Measurements from ENCODE around the gene MED27.

- no peak for TF ChIP-seq CTCF (IDR thresholded peaks at IDR 0.05)
- TF ChIP-seq POLR2A (IDR thresholded peaks at IDR 0.05), result no peak
- no peak for TF ChIP-seq EP300 (IDR thresholded peaks at IDR 0.05)
- no peak for TF ChIP-seq POLR2AphosphoS5 (IDR thresholded peaks at IDR 0.05)
Measured at GRCh38 chr9:131879911-131880290, 199.8 kb downstream of the MED27 start.

Measured in sigmoid colon (tissue), 4 donors.